GM19467 (cell line): Measurements from ENCODE around the gene C2CD4A.
"Not testable (repeated sequence)": the region's sequence is repeated elsewhere in the genome, so short reads cannot be mapped to it uniquely, and the experiment has no call there.

Experiments used
- ATAC-seq: cut with Tn5 transposase; IDR thresholded peaks from one replicate; pipeline ENCODE4 v1.9.1; 2021; ENCODE audit warnings: mild to moderate bottlenecking, moderate library complexity; ENCODE audit not compliant: unreplicated experiment

C2CD4A gene, protein sequence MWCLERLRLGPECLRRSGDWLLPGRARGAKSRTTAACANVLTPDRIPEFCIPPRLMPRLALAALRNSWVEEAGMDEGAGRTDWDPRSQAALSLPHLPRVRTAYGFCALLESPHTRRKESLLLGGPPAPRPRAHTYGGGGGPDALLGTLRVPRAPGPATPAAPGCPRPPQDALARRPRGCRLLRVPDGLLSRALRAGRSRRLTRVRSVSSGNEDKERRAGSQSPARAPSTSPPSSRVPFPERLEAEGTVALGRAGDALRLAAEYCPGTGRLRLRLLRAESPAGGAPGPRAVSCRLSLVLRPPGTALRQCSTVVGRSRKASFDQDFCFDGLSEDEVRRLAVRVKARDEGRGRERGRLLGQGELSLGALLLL

DNA sequence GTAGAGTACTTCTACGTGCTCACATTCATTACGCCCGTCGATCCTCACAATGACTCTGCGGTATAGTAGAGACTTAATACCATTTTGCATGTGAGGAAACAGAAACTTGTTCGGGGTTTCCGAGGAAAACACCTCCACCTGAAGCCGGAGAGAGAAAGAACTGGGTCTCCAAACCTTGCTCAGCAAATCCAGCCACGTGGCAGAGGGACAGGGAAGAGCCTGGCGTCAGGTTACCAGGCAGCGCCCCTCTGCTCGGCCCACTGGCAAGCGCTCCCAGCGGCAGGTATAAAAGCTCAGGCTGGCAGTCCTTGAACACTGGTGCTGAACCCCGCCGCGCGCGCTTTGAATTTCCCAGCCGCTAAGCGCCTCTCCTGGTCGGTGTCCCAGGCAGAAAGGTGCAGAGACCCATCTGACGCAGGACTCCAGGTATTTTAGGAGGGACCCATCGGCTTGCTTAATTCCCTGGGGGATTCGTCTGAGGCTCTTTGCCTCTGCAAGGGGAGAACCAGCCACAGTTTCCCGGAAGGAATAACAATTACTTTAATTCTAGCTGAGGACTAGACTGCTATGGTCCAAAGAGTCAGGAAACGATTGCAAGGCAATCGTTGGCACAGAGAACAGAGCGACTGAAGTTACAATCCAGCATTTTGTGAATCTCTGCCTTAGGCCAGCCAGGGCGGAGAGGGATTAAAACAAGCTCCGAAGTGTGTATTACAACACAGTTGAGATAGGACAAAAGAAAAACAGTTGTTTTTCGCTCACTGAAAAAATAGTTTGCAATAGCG, at the start of gene C2CD4A:
Gene C2CD4A (plus strand): TSS at position 315 of the 785 bp plus-strand sequence. CDS start 637 bp downstream, outside the sequence.
- no peak for ATAC-seq

DNA sequence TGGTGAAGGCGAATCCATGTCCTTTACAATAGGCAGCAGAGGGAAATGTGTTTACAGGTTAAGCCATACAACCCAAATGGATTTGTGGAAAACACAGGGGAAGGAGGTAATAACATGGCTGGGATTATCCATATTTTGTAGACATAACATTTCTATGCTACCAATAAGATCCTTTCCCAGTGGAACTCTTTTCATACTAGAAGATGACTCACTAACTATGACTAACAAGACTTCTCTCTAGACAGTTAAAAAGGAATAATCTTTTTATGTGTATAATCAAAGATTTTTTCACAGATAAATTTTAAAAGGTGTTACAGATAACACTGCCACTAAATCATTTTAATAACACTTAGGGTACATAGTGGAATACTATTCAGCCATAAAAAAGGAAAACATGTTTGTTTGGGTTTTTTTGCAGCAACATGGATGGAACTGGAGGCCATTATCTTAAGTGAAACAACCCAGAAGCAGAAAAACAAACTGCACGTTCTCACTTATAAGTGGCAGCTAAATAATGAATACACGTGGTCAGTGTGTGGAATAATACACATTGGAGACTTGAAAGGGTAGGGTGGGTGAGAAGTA, 46.1 kb upstream of the C2CD4A start:
- no peak for ATAC-seq

DNA sequence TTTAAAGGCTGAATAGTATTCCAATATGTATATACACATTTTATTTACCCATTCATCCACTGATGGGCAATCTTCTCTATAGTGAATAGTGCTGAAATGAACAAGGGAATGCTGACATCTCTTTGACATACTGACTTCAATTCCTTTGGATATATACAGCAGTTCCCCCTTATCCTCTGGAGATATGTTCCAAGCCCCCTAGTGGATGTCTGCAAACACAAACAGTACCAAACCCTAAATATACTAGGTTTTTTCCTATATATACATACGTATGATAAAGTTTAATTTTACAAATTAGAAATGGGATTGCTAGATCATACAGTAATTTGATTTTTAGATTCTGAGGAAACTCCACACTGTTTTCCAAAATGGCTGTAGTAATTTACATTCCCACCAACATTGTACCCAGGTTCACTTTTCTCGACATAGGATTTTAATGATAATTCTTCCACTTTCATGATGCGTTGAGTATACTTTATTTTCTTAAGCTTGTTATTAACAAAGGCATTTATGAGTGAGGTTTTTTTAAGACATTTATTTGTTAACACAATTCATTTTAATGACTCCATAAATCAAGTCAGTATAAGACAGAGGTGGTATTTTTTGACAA, 44.7 kb upstream of the C2CD4A start:
- ATAC-seq = no peak

DNA sequence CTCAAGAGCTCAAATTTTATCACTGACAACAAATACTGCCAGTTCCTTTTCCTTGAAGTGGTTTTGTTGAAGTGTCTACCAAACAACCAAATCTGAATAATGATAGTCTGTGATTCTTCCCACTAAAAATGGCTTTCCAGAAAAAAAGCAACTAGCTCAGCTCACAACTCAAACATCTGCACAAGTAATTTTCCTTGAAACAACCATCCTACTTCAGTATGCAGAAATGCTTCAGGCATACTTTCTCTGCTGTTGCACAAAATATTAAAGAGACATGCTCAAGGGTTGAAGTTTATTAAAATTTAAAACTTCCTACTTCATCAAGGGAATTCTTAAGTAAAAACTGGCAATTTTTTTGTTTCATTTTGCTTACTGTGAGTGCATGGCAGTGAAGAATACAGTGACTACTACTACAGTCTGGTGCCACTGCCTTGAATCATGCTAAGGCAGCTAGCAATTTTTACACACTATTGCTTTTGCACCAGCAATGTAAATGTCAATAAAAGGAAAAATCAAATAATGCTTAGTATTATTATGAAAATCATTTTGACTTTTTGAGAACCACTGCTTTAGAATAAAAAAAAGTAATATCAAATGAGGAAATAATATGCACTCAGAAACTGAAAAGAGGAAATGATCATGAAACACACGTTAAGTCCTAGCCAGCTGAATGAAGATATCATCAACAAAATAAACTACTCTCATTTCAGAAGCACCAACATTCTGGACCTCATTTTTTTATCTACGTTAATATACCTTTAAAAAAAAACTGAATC, 40.1 kb upstream of the C2CD4A start:
- no peak for ATAC-seq

DNA sequence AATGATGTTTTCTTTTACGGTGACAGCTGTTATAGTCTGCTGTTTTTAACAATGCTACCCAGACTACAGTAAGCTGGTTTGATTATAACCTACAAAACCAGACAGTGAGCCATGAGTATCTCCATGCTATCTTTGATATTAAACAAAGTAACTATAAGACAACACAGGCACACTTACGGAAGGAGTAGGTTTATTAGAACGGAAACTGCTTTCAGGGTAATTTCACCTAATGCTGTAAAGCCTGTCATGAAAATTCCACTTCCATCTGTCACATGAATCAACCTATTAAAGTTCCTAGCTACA, 39.6 kb upstream of the C2CD4A start:
- ATAC-seq = no peak

DNA sequence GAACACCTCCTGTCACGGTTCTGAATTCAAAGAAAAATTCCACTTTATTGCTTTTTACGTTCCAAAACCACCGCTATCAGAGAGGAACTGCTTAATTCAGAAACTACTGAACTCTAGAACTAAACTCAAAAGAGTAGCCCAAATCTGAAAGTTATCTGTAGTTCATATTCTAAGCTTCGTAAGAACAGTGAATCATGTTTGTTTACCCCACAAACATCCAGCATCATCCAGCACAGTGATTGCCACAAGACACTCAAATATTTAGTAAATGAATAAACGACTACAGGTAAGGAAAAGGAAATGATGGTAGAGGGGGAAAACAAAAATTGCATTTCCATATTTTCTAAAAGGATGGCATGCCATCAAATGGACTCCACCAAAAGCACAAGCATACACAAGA, 38.9 kb upstream of the C2CD4A start:
- no peak for ATAC-seq

DNA sequence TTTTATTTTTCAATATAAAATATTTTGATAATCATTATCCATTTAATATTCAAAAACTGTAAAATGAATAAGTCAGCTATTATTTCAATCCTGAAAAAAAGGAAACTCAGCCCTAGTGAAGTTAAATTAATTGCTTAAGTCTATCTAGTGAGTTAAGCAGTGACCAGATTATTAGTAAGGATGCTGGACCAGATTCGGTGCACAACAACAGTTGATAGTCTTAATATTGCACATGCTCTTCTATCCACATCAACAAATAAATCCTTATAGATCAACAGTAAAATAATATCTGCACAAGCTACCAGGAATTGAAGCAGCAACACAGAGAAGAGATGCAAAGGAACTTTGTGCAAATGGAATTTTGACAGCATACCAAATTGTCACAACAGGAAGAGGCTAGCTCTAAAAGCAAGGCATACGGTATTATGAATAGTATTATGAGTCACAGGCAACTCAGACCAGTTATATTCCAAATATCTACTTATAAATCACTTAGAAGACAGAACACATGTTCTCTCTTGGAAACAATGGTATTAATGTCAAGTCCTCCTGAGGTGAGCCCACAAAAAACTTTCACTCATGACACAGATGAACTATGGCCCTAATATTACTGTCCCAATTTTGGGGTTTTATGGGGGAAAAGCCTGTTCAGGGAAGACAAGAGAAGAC, 31.4 kb upstream of the C2CD4A start:
- no peak for ATAC-seq

DNA sequence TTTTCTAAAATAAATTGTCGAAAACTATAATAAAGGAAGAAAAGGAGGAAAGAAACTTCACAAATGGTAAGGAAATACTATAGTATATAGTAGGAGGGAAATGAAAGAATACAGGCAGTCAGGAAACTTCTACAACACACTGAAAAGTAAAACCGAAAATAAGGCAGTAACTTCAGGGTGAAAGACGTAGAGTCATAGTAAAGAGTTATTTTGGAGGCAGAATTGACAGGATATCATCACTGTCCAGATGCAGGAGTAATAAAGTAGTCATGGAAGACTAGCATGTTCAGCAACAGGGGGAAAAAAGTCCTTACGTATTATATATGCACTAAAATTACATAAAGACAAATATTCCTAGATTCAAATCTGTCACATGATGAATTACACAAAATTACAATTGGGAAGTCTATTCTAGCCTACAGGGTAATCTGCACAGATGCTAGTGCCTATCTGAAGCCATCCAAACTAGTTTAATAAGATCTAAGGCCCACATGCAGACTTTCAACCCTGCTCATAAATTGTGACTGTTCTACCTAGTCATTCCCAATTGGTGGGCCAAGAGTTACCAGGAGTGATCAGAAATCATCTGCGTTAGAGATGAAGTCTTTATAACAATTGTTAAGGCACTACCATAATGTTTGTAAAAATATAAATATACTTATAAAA, 20.6 kb upstream of the C2CD4A start:
- ATAC-seq = peak; percentile 71

DNA sequence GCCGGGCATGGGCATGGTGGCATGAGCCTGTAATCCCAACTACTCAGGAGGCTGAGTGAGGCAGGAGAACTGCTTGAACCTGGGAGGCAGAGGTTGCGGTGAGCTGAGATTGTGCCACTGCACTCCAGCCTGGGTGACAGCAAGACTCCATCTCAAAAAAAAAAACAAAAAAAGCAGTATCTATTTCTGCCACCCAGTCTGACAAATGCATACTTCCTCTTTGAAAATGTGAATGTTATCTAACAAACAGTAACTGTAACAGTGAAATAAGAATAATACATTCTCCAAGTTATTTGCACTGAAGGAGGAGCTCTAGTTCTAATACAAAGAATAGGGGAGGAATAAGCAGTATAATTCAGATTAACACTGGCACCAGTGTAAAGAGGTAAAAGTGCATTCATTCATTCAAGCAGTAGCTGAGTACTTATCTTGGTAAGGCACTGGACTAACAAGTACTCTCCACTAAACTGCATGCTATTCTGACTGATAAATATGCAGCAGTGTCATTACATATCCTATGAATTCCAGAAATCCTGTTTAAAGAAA, 19.4 kb upstream of the C2CD4A start:
- no peak for ATAC-seq

DNA sequence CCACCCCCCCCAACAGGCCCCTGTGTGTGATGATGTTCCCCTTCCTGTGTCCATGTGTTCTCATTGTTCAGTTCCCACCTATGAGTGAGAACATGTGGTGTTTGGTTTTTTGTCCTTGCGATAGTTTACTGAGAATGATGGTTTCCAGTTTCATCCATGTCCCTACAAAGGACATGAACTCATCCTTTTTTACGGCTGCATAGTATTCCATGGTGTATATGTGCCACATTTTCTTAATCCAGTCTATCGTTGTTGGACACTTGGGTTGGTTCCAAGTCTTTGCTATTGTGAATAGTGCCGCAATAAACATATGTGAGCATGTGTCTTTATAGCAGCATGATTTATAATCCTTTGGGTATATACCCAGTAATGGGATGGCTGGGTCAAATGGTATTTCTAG, 18.5 kb upstream of the C2CD4A start:
- not testable (repeated sequence) for ATAC-seq

DNA sequence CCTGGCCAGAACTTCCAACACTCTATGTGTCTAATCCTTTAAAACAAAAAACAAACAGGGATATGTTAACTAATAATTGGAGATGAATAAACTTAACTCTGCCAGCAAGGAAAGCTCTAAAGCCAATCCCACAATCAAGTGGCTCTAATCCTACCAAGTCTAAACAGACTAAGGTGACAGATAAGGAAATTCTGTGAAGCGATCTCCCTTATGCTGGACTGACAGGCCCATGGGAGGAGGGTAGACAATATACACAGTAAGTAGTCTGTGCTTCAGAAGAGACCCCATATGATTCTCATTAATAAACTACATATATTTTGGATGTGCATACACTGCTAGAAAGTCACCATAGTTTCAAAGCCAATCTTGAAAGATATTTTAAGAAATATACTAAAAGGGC, 16.7 kb upstream of the C2CD4A start:
- no peak for ATAC-seq

DNA sequence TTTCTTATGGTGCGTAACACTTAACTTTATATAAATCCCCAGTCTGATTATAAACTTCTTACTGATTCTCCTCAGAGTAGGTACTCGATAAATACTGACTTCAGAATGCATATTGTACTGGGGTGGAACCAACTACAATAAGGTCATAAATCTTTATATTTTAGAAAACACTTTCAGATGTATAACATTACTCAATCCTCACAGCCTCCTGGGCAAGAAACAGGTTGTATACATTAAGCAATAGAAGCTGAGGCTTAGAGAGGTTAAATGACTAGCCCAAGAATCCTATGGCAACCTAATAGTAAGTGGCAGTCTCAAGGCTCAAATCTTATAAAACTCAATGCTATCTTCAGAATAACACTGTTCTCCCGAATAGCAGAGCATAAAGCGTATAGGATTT, 15.6 kb upstream of the C2CD4A start:
- ATAC-seq = no peak

DNA sequence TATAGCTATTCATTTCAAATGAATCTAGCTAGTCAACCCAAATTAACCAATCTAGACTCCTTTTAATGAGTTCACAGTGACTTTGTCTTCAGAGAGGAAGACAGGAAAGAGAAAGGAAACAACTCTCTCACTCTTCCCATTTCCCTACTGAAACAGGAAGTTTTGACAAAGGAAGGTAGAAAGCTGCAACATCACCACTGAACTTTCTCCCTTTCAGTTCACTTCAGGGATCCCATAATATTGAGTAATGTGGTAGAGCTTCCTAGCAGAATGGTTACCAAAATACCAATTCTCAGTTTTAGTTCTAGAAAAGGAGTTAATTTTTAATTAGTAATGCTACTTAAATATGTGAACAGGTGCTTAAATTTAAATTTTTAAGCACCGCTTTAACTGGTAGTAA, 14.1 kb upstream of the C2CD4A start:
- ATAC-seq = no peak

DNA sequence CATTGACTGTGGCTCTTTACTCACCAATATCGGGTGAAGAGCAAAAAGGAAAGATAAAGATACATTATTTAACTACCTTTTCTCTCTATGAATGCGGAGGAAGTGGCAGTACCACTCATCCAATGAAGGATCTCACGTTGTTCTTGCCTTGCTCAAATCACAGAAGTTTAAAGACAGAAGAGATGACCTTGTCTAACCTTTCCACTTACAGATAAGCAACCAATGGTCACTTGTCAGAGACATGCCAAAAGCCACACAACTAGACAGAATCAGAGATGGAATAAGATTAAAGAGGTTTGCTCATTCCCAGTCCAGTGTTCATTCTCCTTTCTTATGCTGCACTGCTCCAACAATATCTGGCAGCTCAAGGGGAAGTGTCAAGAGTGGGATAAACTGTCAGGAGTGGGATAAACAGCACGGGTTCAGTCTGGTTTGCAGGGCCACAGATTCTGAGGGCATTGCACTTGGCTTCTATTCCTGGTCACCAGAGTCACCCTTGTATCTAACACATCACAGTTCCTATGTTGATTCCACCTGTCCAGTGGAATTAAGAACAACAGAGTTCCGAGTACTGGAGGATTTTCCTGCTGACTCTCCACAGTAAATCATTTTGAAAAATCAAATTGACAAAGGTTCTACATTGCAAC, 13.2 kb upstream of the C2CD4A start:
- ATAC-seq = no peak

DNA sequence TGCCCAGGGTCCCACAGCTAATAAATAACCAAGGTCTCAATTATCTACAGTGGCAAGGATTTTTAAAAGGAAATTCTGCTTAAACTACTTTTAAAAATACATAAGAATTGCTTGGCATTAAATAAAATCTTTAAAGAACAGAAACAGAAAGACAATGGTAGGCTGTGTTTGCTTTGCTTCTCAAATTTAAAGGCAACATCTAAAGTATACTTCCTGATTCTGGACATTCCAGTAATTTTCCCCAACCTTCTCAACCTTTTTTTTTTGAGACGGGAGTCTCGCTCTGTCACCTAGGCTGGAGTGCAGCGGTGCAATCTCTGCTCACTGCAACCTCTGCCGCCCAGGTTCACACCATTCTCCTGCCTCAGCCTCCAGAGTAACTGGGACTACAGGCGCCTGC, 11.8 kb upstream of the C2CD4A start:
- ATAC-seq = no peak

DNA sequence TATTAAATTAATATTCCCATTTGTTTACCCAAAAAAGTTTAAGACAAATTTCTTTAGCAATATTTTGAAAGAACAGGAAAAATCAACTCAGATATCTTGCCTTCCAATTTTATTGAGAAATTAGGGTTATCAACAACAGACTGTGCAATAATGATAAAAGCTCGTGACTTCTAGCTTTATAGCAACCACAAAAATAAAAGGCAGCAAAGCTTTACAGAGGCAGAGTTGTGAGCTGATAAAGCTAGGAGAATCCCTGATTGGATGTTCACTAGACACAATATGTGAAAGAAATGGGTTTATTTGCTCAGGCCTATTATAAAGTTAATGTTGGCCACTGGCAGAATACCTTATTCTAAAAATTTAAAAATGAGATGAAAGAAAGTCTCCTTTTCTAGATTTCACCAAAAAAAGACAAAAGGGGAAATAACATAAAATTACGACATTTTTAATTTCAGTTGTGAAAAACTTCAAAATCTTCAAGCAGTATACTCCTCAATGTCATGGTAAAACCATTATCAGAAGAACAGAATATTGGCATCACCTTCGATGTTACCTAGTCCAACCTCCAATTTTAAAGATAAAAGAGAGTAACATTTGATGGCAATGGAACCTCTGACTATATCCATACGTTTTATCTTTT, 9.3 kb upstream of the C2CD4A start:
- ATAC-seq = no peak

DNA sequence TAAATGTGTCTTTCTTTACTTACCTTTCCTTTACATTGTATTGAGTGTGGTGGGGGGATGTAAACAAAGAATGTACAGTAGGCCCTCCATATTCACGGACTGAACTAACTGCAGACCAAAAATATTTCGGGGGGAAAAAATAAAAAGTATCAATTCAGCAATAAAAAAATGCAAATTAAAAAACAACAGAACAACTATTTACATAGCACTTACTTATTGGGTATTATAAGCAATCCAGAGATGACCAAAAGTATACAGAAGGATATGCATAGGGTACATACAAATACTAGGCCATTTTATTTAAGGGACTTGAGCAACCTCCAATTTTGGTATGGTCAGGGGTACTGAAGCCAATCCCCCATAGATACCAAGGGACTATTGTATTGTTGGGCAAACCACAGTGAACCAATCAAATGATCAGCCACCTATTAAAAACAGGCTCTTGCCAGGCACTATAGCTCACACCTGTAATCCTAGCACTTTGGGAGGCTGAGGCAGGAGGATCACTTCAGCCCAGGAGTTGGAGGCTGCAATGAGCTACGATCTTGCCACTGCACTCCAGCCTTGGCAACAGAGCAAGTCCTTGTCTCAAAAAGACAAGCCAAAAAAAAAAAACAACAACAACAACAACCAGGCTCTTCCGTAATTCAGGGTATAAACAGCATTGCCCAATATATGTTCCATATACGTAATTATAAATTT, 8.3 kb upstream of the C2CD4A start:
- no peak for ATAC-seq
